ENCODE measurements around the gene ZBTB46.

Gene ZBTB46

DNA sequence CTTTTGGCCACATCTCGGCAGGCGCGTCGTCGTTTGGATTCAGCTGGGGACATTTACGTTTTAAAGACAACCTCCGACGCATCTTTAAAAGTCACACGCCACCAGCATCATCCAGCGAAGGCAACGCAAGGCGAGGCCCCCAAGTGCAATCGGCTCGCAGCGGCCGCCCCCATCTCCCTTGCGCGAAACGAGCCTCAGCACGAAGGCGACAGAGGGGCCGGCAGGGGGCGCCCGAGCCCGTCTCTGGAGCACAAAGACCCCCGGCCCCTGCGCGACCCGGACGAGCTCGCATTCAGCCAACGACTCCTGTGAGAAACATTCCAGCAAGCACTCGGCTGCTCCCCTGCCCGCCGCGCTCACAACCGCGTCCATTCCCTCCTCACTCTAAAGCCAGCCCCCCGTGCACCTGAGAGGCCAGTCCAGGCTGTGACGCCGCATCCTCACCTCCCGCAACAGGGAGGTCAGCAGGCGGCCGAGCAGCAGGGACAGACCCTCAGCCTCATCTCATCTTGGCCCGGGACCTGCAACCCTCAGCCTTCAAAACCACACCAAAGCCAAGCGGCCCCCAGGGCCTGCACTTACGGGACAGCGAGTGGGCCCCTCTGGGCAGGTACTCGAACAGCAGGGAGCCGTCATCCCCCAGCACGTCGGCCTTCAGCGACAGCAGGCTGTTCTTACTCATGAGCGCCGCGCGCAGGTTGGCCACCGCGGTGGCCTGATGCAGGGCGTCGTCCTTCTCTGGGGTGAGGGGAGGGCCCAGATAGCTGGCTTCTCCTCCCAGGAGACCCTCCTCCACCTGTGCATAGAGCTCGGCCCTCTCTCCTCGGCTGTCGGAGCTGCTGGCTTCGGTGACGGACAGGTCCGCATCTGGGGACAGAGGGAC is 55.7 kb downstream of the ZBTB46 start:
- H3K4me3 ChIP-seq (ENCODE audit: low read depth, low read length), result no peak overlapping the region
- TF ChIP-seq, protein P1, sequence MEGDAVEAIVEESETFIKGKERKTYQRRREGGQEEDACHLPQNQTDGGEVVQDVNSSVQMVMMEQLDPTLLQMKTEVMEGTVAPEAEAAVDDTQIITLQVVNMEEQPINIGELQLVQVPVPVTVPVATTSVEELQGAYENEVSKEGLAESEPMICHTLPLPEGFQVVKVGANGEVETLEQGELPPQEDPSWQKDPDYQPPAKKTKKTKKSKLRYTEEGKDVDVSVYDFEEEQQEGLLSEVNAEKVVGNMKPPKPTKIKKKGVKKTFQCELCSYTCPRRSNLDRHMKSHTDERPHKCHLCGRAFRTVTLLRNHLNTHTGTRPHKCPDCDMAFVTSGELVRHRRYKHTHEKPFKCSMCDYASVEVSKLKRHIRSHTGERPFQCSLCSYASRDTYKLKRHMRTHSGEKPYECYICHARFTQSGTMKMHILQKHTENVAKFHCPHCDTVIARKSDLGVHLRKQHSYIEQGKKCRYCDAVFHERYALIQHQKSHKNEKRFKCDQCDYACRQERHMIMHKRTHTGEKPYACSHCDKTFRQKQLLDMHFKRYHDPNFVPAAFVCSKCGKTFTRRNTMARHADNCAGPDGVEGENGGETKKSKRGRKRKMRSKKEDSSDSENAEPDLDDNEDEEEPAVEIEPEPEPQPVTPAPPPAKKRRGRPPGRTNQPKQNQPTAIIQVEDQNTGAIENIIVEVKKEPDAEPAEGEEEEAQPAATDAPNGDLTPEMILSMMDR (IDR thresholded peaks at IDR 0.05; ENCODE audit: control insufficient read depth, extremely low read depth, insufficient read depth), result peak; percentile 44
- DNase-seq (ENCODE audit: low read depth), result no peak

DNA sequence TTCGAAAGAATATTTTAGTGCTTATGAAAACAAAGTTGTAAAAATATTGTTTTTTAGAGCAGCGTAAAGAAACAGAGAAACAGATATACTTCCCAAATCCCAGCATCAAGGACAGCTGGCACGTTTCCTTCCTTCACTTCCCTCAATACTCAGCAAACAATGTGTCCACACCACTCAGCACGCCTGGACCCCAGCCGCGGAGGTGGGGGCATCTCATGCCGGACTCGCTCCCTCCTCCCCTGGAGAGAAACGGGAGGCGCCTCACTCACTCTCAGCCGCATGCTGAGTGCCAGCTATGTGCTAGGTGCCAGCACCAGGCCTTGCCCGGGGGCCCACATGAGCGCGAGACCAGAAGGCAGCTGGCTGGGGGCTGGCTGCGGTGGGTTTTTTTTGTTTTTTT is 56.8 kb downstream of the ZBTB46 start:
- TF ChIP-seq, protein P1 (IDR thresholded peaks at IDR 0.05; ENCODE audit: control insufficient read depth, extremely low read depth, insufficient read depth), result no peak
- DNase-seq (ENCODE audit: low read depth), result no peak
- H3K4me3 ChIP-seq (ENCODE audit: low read depth, low read length), result no peak overlapping the region

DNA sequence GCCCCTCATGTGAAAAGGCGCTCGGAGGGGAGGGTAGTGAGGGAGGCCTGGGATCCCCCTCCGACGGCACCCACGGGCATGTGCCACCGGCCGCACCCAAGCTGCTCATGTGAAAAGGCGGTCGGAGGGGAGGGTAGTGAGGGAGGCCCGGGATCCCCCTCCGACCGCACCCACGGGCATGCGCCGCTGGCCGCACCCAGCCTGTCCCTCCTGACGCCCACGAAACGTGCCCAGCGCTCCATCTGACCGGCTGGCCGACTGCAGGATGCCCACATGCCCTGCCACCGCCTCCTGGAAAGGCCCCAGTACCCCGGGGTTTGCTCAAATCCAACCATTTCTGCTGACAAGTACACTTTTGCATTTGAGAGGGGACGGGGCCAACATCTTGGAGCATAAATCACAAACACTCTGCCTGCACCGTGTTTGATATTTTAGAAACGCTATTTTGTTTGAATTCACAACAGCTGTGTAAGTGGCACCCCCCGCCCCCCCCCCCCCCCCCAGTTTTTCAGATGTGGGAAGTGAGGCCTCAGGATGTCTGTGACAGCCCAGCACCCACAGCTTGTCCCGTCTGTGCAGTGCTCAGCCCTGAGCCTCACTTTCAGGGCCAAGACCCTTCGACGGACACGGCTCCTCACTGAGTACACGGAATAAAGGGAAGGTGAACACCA is 57.4 kb downstream of the ZBTB46 start:
- TF ChIP-seq, protein P1 (IDR thresholded peaks at IDR 0.05; ENCODE audit: control insufficient read depth, extremely low read depth, insufficient read depth), result no peak
- DNase-seq (ENCODE audit: low read depth), result no peak

DNA sequence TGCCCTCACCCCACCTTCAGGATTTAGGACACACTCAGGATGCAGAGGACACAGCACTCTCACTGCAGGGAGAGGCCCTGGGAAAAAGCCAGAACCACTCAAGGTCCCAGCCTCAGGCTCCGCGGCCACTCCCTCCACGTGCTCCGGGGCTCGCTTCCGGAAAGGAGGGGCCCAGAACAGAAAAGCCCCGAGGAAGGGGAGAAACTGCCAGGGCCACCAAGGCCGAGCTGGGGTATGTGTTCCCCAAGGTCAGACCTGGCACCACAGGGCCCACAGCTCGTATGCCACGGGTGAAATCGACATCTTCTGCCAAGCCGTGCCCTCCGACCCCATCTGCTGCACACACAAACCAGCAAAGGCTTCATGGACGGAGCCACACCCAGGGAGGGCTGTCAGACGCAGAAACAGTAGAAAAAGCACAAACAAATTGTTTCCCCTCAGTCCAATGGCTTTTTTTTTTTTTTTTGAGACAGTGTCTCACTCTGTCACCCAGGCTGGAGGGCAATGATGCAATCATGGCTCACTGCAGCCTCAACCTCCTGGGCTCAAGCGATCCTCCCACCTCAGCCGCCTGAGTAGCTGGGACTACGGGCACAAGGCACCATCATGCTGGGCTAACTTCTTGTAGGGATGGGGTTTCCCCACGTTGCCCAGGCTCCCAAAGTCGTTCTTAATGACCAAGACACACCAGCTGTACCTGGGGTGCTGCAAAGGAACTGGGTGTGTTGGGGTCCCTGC is 58.1 kb downstream of the ZBTB46 start:
- TF ChIP-seq, protein P1 (IDR thresholded peaks at IDR 0.05; ENCODE audit: control insufficient read depth, extremely low read depth, insufficient read depth), result no peak
- DNase-seq (ENCODE audit: low read depth), result no peak
- no peak overlapping the region for H3K4me3 ChIP-seq (ENCODE audit: low read depth, low read length)

More for the DNA sequence above, 57.4 kb downstream of the ZBTB46 start:
- no peak overlapping the region for H3K4me3 ChIP-seq (ENCODE audit: low read depth, low read length)

DNA sequence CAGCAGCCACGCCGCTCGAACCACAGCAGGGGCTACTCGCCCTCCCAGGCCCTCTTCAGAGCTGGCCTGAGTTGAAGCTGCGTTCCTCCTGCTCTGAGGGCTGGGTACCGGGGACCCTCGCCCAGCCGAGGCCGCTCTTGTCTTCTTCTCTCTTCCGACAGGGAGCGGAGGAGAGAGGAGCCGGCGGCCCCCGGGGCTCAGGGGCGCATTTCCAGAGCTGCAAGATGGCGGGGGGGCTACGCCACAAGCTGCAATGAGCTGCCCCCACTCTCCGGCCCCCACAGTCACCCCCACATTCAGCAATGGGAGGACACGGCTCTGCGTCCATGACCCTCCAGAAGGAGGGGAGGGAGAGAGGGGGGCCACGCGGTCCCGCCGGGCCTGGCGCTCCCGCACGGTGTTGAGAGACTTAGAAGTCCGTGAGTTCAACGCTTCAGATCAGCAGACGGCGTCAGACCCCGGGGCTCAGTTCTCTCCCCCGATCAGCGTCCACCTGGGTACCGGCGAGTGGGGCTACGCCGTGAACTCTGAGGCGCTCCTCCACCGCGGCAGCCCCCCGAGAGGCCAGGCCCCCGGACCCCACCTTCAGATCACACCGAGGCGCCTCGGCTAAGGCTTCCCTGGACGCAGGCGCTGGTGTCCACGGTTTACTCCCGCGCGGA is 59.9 kb downstream of the ZBTB46 start:
- no peak for DNase-seq (ENCODE audit: low read depth)
- no peak overlapping the region for H3K4me3 ChIP-seq (ENCODE audit: low read depth, low read length)
- TF ChIP-seq, protein P1 (IDR thresholded peaks at IDR 0.05; ENCODE audit: control insufficient read depth, extremely low read depth, insufficient read depth), result no peak

DNA sequence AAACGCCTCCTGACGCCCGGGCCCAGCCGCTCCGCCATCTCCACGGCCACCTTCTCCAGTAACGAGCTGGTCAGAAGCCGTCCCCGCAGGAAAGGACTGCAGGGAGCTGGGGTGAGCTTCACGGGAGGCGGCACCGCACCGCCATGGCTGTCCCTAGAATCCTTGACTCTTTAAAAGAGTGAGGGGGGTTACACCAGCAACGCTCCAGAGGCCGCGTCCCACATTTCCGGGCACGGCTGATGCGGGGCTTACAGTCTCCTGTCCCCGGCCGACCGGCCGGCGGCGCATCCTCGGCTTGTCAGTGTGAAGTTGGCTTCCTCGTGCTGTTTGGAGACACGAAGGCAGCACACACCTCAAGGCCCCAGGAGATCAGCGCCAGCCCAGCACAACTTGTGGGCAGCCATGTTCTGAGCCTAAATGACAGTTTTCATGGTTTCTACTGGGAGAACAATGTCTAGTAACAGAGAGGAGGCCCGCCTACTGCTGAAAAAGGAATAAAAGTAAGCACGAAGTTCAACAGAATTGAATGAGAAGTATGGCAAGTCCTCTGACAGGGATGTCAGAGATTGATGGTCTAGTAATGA is 61.1 kb downstream of the ZBTB46 start:
- no peak for DNase-seq (ENCODE audit: low read depth)

More for the DNA sequence above, 61.1 kb downstream of the ZBTB46 start:
- no peak overlapping the region for H3K4me3 ChIP-seq (ENCODE audit: low read depth, low read length)
- TF ChIP-seq, protein P1 (IDR thresholded peaks at IDR 0.05; ENCODE audit: control insufficient read depth, extremely low read depth, insufficient read depth), result no peak
